PC-9 (cell line): Measurements from ENCODE around the gene GALNT14. TPM values are rescaled to one million over a fixed set of nuclear protein-coding genes. Genes with fewer than 3 reads are reported as not detected.

Experiments
- BruUV-seq: library from RNA; stranded (reverse); fragments of 400-500 nt; replicated peaks from 2 replicates; lab custom pipeline; 2021; lab: Mats Ljungman, UMichigan
- CTCF ChIA-PET: fragments of 300-600 bp; sonication (Branson Sonifier 250); formaldehyde crosslinking; loops from one replicate; lab custom pipeline; 2022; ENCODE audit warnings: antibody characterized with exemption; lab: Charles Lee
- POLR2A ChIA-PET: fragments of 300-600 bp; sonication (Branson Sonifier 250); formaldehyde crosslinking; loops from one replicate; lab custom pipeline; 2022; ENCODE audit warnings: antibody characterized with exemption; ENCODE audit not compliant: unreplicated experiment; lab: Charles Lee
- DNase-seq, 2 experiments: peaks; one replicate each; pipeline versions ENCODE4 v3.0.0 to v3.0.0-alpha.2; 2015 to 2022; ENCODE audit warnings: mixed read lengths in 1 of 2
- H2AFZ ChIP-seq: fragments of 200-600 bp; sonication (generic); 2 replicates; pipeline ENCODE4 v1.8.1; 2017; ENCODE audit warnings: antibody characterized with exemption
- H3F3A ChIP-seq: fragments of 200-600 bp; sonication (generic); 2 replicates; pipeline ENCODE4 v1.8.1; 2017; ENCODE audit warnings: antibody characterized with exemption, mild to moderate bottlenecking, low read depth; ENCODE audit not compliant: insufficient read depth
- H3K27ac ChIP-seq: fragments of 200-600 bp; sonication (generic); 2 replicates; pipeline ENCODE4 v1.6.1; 2016; ENCODE audit warnings: mixed run types
- H3K27me3 ChIP-seq: fragments of 200-600 bp; sonication (generic); 2 replicates; pipeline ENCODE4 v1.6.1; 2016; ENCODE audit warnings: low read depth, mixed run types; ENCODE audit not compliant: insufficient read depth
- H3K36me3 ChIP-seq: fragments of 200-600 bp; sonication (generic); 2 replicates; pipeline ENCODE4 v1.6.1; 2016; ENCODE audit warnings: low read depth, mixed run types
- H3K4me1 ChIP-seq: fragments of 200-600 bp; sonication (generic); replicated peaks from 2 replicates; pipeline ENCODE4 v1.6.1; 2016; ENCODE audit warnings: mixed run types; ENCODE audit not compliant: insufficient read depth
- H3K4me2 ChIP-seq: fragments of 200-600 bp; sonication (generic); 2 replicates; pipeline ENCODE4 v1.6.1; 2017; ENCODE audit warnings: mixed run types
- H3K4me3 ChIP-seq: fragments of 200-600 bp; sonication (generic); 2 replicates; pipeline ENCODE4 v1.6.1; 2016; ENCODE audit warnings: mixed run types
- H3K79me2 ChIP-seq: fragments of 200-600 bp; sonication (generic); 2 replicates; pipeline ENCODE4 v1.6.1; 2017; ENCODE audit warnings: low read depth, mixed run types
- H3K9me2 ChIP-seq: fragments of 200-600 bp; sonication (generic); 2 replicates; pipeline ENCODE4 v1.8.1; 2017; ENCODE audit warnings: mild to moderate bottlenecking; ENCODE audit not compliant: insufficient read depth
- H3K9me3 ChIP-seq: fragments of 200-600 bp; sonication (generic); 2 replicates; pipeline ENCODE4 v1.8.1; 2016; ENCODE audit warnings: low read depth; ENCODE audit not compliant: insufficient read depth
- H4K20me1 ChIP-seq: fragments of 200-600 bp; sonication (generic); 2 replicates; pipeline ENCODE4 v1.8.1; 2017; ENCODE audit not compliant: insufficient read depth
- EZH2 ChIP-seq: fragments of 200-600 bp; sonication (generic); IDR thresholded peaks from 2 replicates; pipeline ENCODE4 v1.8.0; 2017; ENCODE audit warnings: antibody characterized with exemption, low read depth
- intact Hi-C: fragments of 100-400 bp; cut with micrococcal nuclease; formaldehyde crosslinking; loops from one replicate; pipeline ENCODE4 v1.10.0; 2022; ENCODE audit not compliant: unreplicated experiment
- total RNA-seq: library from RNA; stranded (reverse); gene quantifications from 2 replicates; pipeline ENCODE4 v1.2.3, GENCODE V29; 2021
- TF ChIP-seq, protein P1 (sequence below): fragments of 200-600 bp; sonication (generic); conservative IDR thresholded peaks from 2 replicates; pipeline ENCODE4 v1.6.1; 2017; ENCODE audit warnings: mixed run types, antibody characterized with exemption, mild to moderate bottlenecking, moderate library complexity

Gene GALNT14
- total RNA-seq, 1 experiment from 2014 or later, result 3.1 TPM

DNA sequence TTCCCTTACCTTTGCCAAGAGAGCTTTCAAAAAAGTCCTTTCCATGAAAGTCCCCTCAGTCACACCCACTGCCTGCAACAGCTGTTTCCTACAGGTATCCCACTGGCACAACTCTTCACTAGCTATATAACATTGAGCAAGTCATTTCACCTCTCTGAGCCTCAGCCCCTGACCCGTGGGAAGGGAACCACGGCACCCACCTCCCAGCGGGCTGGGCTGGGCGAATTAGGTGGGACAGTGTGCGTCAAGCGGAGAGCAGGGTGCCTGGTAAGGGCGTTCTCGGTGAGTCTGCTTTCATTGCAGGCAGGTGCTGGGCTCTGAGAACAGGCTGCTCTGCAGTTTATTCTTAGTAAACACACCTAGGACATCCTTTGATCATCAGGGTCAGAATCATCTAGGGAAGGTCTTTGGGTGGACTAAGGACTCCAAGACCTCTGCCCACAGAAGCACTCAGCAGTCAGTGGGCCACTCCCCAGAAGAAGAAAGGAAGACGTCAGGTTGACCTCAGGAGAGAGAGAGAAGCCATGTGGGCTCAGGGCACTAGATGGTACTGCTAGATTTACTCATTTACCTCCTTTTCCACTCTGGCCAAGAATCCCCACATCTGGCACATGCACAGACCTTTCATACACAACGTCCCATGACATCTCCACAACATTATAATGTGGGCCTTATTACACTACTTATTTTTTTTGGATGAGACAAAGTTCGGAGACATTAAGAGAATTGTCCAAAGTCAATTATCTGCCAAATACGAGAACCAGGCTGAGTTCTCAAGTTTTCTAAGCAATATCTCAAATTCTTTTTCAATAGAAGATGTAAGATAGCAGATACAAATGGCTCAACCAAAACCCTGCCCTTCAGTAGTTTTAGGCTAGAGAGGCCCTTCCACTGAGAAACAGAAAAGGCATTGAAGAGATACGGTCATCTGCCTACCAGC, 79.9 kb downstream of the GALNT14 start:
- no TSS peak for BruUV-seq
- H3K4me3 ChIP-seq, result no peak overlapping the region
- CTCF ChIA-PET, result no interaction called here
- no peaks in the 10 kb centered on the region for H3K27me3 ChIP-seq
- no peaks in the 10 kb centered on the region for H3K9me3 ChIP-seq
- no peak overlapping the region for H3K27ac ChIP-seq
- no peak overlapping the region for H2AFZ ChIP-seq
- no peak for DNase-seq
- no peak for TF ChIP-seq EZH2
- TF ChIP-seq, protein P1, sequence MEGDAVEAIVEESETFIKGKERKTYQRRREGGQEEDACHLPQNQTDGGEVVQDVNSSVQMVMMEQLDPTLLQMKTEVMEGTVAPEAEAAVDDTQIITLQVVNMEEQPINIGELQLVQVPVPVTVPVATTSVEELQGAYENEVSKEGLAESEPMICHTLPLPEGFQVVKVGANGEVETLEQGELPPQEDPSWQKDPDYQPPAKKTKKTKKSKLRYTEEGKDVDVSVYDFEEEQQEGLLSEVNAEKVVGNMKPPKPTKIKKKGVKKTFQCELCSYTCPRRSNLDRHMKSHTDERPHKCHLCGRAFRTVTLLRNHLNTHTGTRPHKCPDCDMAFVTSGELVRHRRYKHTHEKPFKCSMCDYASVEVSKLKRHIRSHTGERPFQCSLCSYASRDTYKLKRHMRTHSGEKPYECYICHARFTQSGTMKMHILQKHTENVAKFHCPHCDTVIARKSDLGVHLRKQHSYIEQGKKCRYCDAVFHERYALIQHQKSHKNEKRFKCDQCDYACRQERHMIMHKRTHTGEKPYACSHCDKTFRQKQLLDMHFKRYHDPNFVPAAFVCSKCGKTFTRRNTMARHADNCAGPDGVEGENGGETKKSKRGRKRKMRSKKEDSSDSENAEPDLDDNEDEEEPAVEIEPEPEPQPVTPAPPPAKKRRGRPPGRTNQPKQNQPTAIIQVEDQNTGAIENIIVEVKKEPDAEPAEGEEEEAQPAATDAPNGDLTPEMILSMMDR, result no peak
- H3K4me1 ChIP-seq, result no peaks in the 10 kb centered on the region
- no peaks in the 10 kb centered on the region for H3F3A ChIP-seq
- intact Hi-C loops, result no loop called here
- POLR2A ChIA-PET, result no interaction called here
- no peaks in the 10 kb centered on the region for H3K9me2 ChIP-seq
- no peak overlapping the region for H3K4me2 ChIP-seq
- no peaks in the 10 kb centered on the region for H3K36me3 ChIP-seq
- peaks cover 15% of the 10 kb centered on the region; the same call in 1 of the 2 replicates for H4K20me1 ChIP-seq
- peaks cover 28% of the 10 kb centered on the region for H3K79me2 ChIP-seq

DNA sequence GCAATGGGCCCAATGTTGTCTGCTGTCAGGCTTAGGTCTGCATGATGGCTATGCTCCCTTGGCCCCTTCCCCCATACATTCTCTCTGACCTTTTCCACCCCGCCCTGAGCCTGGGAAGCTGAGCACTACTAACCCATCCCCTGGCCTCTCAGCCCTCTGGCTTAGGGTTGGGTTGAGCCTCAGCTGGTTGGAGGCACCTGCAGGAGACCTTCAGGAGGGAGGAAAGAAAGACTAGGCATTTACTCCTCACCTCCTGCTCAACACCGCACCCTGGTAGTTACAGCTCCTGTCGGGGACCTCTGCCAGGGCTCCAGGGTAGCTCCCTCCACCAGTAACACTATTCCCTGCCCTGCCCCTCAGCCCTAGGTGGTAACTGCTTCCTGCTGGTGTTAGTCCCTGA, 80.5 kb downstream of the GALNT14 start:
- no peak for TF ChIP-seq EZH2
- TF ChIP-seq, protein P1, result no peak
- H2AFZ ChIP-seq, result no peak overlapping the region
- H3K4me3 ChIP-seq, result no peak overlapping the region
- intact Hi-C loops, result no loop called here
- ChIA-PET CTCF (no interaction called here), POLR2A (no interaction called here)
- no peaks in the 10 kb centered on the region for H3K4me1 ChIP-seq
- no TSS peak for BruUV-seq
- no peaks in the 10 kb centered on the region for H3K36me3 ChIP-seq
- peaks cover 32% of the 10 kb centered on the region for H3K79me2 ChIP-seq
- no peak overlapping the region for H3K4me2 ChIP-seq
- no peak overlapping the region for H3K27ac ChIP-seq
- DNase-seq, result no peak
- H4K20me1 ChIP-seq, result peaks cover 15% of the 10 kb centered on the region; the same call in 1 of the 2 replicates
- no peaks in the 10 kb centered on the region for H3F3A ChIP-seq
- H3K9me3 ChIP-seq, result no peaks in the 10 kb centered on the region
- no peaks in the 10 kb centered on the region for H3K9me2 ChIP-seq
- H3K27me3 ChIP-seq, result no peaks in the 10 kb centered on the region

DNA sequence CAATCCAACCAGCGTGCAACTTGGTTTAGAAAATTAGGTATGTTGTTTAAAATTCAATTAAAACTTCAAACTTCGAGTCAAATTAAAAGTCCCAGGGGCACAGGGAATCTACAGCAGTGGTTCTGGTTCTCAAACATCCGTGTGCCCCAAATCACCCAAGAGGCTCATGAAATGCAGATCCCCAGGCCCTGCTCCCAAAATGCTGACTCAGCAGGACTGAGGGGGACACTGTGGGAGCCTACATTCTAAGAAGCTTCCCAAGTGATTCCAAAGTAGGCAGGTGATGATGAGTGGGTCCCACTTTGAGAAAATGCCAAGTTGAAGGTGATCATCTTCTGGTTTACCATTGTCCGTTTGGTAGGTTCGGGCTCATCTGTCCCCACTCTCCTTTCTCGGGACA, 82.3 kb downstream of the GALNT14 start:
- Histone ChIP-seq H3K9me3 (no peaks in the 10 kb centered on the region), H3K4me3 (no peak overlapping the region), H3F3A (no peaks in the 10 kb centered on the region), H4K20me1 (peaks cover 15% of the 10 kb centered on the region; the same call in 1 of the 2 replicates), H3K79me2 (peaks cover 40% of the 10 kb centered on the region), H3K4me2 (no peak overlapping the region), H3K27ac (no peak overlapping the region), H2AFZ (no peak overlapping the region), H3K36me3 (no peaks in the 10 kb centered on the region), H3K9me2 (no peaks in the 10 kb centered on the region), H3K4me1 (no peaks in the 10 kb centered on the region), H3K27me3 (no peaks in the 10 kb centered on the region)
- intact Hi-C loops, result no loop called here
- CTCF ChIA-PET, result no interaction called here
- TF ChIP-seq, protein P1, result no peak
- no peak for TF ChIP-seq EZH2
- POLR2A ChIA-PET, result no interaction called here
- no peak for DNase-seq
- no TSS peak for BruUV-seq
